Erythroblast (primary cell): ENCODE data around the gene FAM72A.
"Not testable (repeated sequence)": the region's sequence is repeated elsewhere in the genome, so short reads cannot be mapped to it uniquely, and the experiment has no call there.

Experiments used
- GATA1 ChIP-seq: IDR thresholded peaks from 2 replicates; pipeline ENCODE4 v1.6.1; 2011; ENCODE audit warnings: low read depth, mild to moderate bottlenecking, control low read depth, low read length, moderate library complexity
- POLR2A ChIP-seq: IDR thresholded peaks from 2 replicates; pipeline ENCODE4 v1.6.1; 2011; ENCODE audit warnings: mild to moderate bottlenecking, low read length

GRCh38 chr1:206173110-206173719 lies 29.4 kb downstream of the FAM72A start:
- TF ChIP-seq POLR2A, GATA1: not testable (repeated sequence)
